ENCODE measurements around the gene ATG5. TPM values are rescaled to one million over a fixed set of nuclear protein-coding genes. Genes with fewer than 3 reads are reported as not detected.

Gene ATG5
- total RNA-seq, 6 experiments from 2014 or later, result 19.4 to 24.8 (median 21.5) TPM

GRCh38 chr6:106290954-106291353 lies 34.6 kb downstream of the ATG5 start:
- Mint-ChIP-seq H3K27ac (no peak overlapping the region), H3K9me3 (peaks cover 13% of the 10 kb centered on the region), H3K36me3 (ENCODE audit: low read depth) (peaks cover 33% of the 10 kb centered on the region), H3K4me1 (ENCODE audit: low read depth) (peaks cover 8% of the 10 kb centered on the region), H3K4me3 (no peak overlapping the region), H3K27me3 (ENCODE audit: insufficient read depth) (no peaks in the 10 kb centered on the region)
- DNase-seq, result no peak
- TF ChIP-seq CTCF (IDR thresholded peaks at IDR 0.05), result no peak

GRCh38 chr6:106290032-106290431 lies 35.5 kb downstream of the ATG5 start:
- no peak for DNase-seq
- Mint-ChIP-seq H3K9me3 (peaks cover 13% of the 10 kb centered on the region), H3K36me3 (ENCODE audit: low read depth) (peaks cover 35% of the 10 kb centered on the region), H3K27me3 (ENCODE audit: insufficient read depth) (no peaks in the 10 kb centered on the region), H3K4me1 (ENCODE audit: low read depth) (peaks cover 8% of the 10 kb centered on the region), H3K4me3 (no peak overlapping the region), H3K27ac (no peak overlapping the region)
- TF ChIP-seq CTCF (IDR thresholded peaks at IDR 0.05), result no peak

- no peak for TF ChIP-seq CTCF (IDR thresholded peaks at IDR 0.05)
- Mint-ChIP-seq H3K27ac (no peak overlapping the region), H3K4me3 (no peak overlapping the region), H3K27me3 (ENCODE audit: insufficient read depth) (no peaks in the 10 kb centered on the region), H3K9me3 (peaks cover 13% of the 10 kb centered on the region), H3K4me1 (ENCODE audit: low read depth) (peaks cover 10% of the 10 kb centered on the region), H3K36me3 (ENCODE audit: low read depth) (peaks cover 32% of the 10 kb centered on the region)
- DNase-seq, result no peak
Observed at GRCh38 chr6:106287215-106287614, 38.3 kb downstream of the ATG5 start.

- Mint-ChIP-seq H3K9me3 (peaks cover 11% of the 10 kb centered on the region), H3K4me1 (ENCODE audit: low read depth) (peaks cover 15% of the 10 kb centered on the region), H3K27me3 (ENCODE audit: insufficient read depth) (no peaks in the 10 kb centered on the region), H3K4me3 (no peak overlapping the region), H3K36me3 (ENCODE audit: low read depth) (peaks cover 27% of the 10 kb centered on the region), H3K27ac (no peak overlapping the region)
- DNase-seq, result no peak
- TF ChIP-seq CTCF (IDR thresholded peaks at IDR 0.05), result no peak
Observed at GRCh38 chr6:106286746-106287145, 38.8 kb downstream of the ATG5 start.

- H3K27ac Mint-ChIP-seq, result no peak overlapping the region
- peaks cover 43% of the 10 kb centered on the region for H3K4me1 Mint-ChIP-seq (ENCODE audit: low read depth)
- no peak overlapping the region for H3K4me3 Mint-ChIP-seq
- H3K27me3 Mint-ChIP-seq (ENCODE audit: insufficient read depth), result no peaks in the 10 kb centered on the region
- no peaks in the 10 kb centered on the region for H3K9me3 Mint-ChIP-seq
- H3K36me3 Mint-ChIP-seq (ENCODE audit: low read depth), result peaks cover 14% of the 10 kb centered on the region
- no peak for TF ChIP-seq CTCF (IDR thresholded peaks at IDR 0.05)
- no peak for DNase-seq
Observed at GRCh38 chr6:106283481-106283880, 42.1 kb downstream of the ATG5 start.

GRCh38 chr6:106281661-106282060 lies 43.9 kb downstream of the ATG5 start:
- TF ChIP-seq CTCF (IDR thresholded peaks at IDR 0.05), result no peak
- H3K4me3 Mint-ChIP-seq, result no peak overlapping the region
- DNase-seq, result no peak
- no peaks in the 10 kb centered on the region for H3K27me3 Mint-ChIP-seq (ENCODE audit: insufficient read depth)
- no peak overlapping the region for H3K27ac Mint-ChIP-seq
- H3K4me1 Mint-ChIP-seq (ENCODE audit: low read depth), result peaks cover 39% of the 10 kb centered on the region
- peaks cover 21% of the 10 kb centered on the region for H3K36me3 Mint-ChIP-seq (ENCODE audit: low read depth)
- no peaks in the 10 kb centered on the region for H3K9me3 Mint-ChIP-seq

All from HFFc6 (cell line).